WTC11 (cell line): Measurements from ENCODE around the gene PURB. TPM values are rescaled to one million over a fixed set of nuclear protein-coding genes. Genes with fewer than 3 reads are reported as not detected.

Source experiments
- ATAC-seq: fragments of 200-7000 bp; cut with Tn5 transposase; 2 replicates; pipeline ENCODE4 v1.10.0; 2021; ENCODE audit warnings: mild to moderate bottlenecking, moderate library complexity
- CTCF ChIA-PET: fragments of 300-600 bp; sonication (Branson Sonifier 250); formaldehyde crosslinking; loops from one replicate; lab custom pipeline; 2021; ENCODE audit warnings: antibody characterized with exemption; lab: Charles Lee
- POLR2A ChIA-PET: fragments of 350-600 bp; sonication (Branson Sonifier 250); formaldehyde crosslinking; loops from one replicate; lab custom pipeline; 2021; ENCODE audit warnings: antibody characterized with exemption; lab: Charles Lee
- DNase-seq: peaks from one replicate; pipeline ENCODE4 v3.0.0; 2021; ENCODE audit warnings: low spot score
- H3K27ac Mint-ChIP-seq: 2 replicates; pipeline ENCODE4 v1.8.0; 2021; ENCODE audit warnings: mixed read lengths
- H3K27me3 Mint-ChIP-seq: 2 replicates; pipeline ENCODE4 v1.8.0; 2021; ENCODE audit warnings: low read depth, mild to moderate bottlenecking, moderate library complexity, mixed read lengths
- H3K36me3 Mint-ChIP-seq: 2 replicates; pipeline ENCODE4 v1.8.0; 2021; ENCODE audit warnings: mixed read lengths
- H3K4me1 Mint-ChIP-seq: 2 replicates; pipeline ENCODE4 v1.8.0; 2022; ENCODE audit warnings: mixed read lengths
- H3K4me3 Mint-ChIP-seq: 2 replicates; pipeline ENCODE4 v1.8.0; 2021; ENCODE audit warnings: mild to moderate bottlenecking, moderate library complexity, mixed read lengths
- H3K9me3 Mint-ChIP-seq: 2 replicates; pipeline ENCODE4 v1.8.0; 2021; ENCODE audit warnings: mixed read lengths
- ATF6 ChIP-seq: sonication (generic); formaldehyde crosslinking; IDR thresholded peaks from 2 replicates; pipeline ENCODE4 v1.8.1; 2023; ENCODE audit warnings: mild to moderate bottlenecking, missing genetic modification reagents
- ESRRA ChIP-seq: sonication (generic); formaldehyde crosslinking; IDR thresholded peaks from 2 replicates; pipeline ENCODE4 v1.8.1; 2022; ENCODE audit warnings: mild to moderate bottlenecking, missing genetic modification reagents, borderline replicate concordance
- FOXK1 ChIP-seq: sonication (generic); formaldehyde crosslinking; IDR thresholded peaks from 2 replicates; pipeline ENCODE4 v1.8.0; 2022; ENCODE audit warnings: mild to moderate bottlenecking, moderate library complexity, missing genetic modification reagents
- GABPB1 ChIP-seq: sonication (generic); formaldehyde crosslinking; IDR thresholded peaks from 2 replicates; pipeline ENCODE4 v1.8.1; 2023; ENCODE audit warnings: mild to moderate bottlenecking, missing genetic modification reagents
- GTF2I ChIP-seq: fragments of 250-450 bp; sonication (Bioruptor Pico); conservative IDR thresholded peaks from 2 replicates; pipeline ENCODE4 v1.4.0; 2021; ENCODE audit warnings: mild to moderate bottlenecking
- MYBL2 ChIP-seq: sonication (generic); formaldehyde crosslinking; IDR thresholded peaks from 2 replicates; pipeline ENCODE4 v1.8.1; 2023; ENCODE audit warnings: mild to moderate bottlenecking, moderate library complexity, missing genetic modification reagents
- NR2C2 ChIP-seq: sonication (generic); formaldehyde crosslinking; IDR thresholded peaks from 2 replicates; pipeline ENCODE4 v1.8.0; 2022; ENCODE audit warnings: mild to moderate bottlenecking, missing genetic modification reagents
- ZNF425 ChIP-seq: fragments of 250-450 bp; sonication (Bioruptor Pico); conservative IDR thresholded peaks from 2 replicates; pipeline ENCODE4 v1.9.0; 2021; ENCODE audit warnings: mild to moderate bottlenecking
- total RNA-seq: library from RNA; stranded (reverse); gene quantifications from 3 replicates; pipeline ENCODE4 v1.2.3, GENCODE V29; 2021
- TF ChIP-seq, protein P1 (sequence below): fragments of 250-450 bp; sonication (Bioruptor Pico); IDR thresholded peaks from 2 replicates; pipeline ENCODE4 v1.9.0; 2021; ENCODE audit warnings: mild to moderate bottlenecking, borderline replicate concordance
- TF ChIP-seq, protein P2 (sequence below): fragments of 250-450 bp; sonication (Bioruptor Pico); IDR thresholded peaks from 2 replicates; pipeline ENCODE4 v1.9.0; 2021; ENCODE audit warnings: mild to moderate bottlenecking
- TF ChIP-seq, protein P3 (sequence below): sonication (generic); formaldehyde crosslinking; IDR thresholded peaks from 2 replicates; pipeline ENCODE4 v1.8.0; 2022; ENCODE audit warnings: mild to moderate bottlenecking, missing genetic modification reagents
- TF ChIP-seq, protein P4 (sequence below): sonication (generic); formaldehyde crosslinking; conservative IDR thresholded peaks from 2 replicates; pipeline ENCODE4 v1.8.1; 2022; ENCODE audit warnings: mild to moderate bottlenecking, missing genetic modification reagents

PURB gene
- total RNA-seq, 1 experiment from 2014 or later, result 22.1 TPM

- no peak for TF ChIP-seq NR2C2 (CRISPR knock-in tag)
- TF ChIP-seq, protein P1, sequence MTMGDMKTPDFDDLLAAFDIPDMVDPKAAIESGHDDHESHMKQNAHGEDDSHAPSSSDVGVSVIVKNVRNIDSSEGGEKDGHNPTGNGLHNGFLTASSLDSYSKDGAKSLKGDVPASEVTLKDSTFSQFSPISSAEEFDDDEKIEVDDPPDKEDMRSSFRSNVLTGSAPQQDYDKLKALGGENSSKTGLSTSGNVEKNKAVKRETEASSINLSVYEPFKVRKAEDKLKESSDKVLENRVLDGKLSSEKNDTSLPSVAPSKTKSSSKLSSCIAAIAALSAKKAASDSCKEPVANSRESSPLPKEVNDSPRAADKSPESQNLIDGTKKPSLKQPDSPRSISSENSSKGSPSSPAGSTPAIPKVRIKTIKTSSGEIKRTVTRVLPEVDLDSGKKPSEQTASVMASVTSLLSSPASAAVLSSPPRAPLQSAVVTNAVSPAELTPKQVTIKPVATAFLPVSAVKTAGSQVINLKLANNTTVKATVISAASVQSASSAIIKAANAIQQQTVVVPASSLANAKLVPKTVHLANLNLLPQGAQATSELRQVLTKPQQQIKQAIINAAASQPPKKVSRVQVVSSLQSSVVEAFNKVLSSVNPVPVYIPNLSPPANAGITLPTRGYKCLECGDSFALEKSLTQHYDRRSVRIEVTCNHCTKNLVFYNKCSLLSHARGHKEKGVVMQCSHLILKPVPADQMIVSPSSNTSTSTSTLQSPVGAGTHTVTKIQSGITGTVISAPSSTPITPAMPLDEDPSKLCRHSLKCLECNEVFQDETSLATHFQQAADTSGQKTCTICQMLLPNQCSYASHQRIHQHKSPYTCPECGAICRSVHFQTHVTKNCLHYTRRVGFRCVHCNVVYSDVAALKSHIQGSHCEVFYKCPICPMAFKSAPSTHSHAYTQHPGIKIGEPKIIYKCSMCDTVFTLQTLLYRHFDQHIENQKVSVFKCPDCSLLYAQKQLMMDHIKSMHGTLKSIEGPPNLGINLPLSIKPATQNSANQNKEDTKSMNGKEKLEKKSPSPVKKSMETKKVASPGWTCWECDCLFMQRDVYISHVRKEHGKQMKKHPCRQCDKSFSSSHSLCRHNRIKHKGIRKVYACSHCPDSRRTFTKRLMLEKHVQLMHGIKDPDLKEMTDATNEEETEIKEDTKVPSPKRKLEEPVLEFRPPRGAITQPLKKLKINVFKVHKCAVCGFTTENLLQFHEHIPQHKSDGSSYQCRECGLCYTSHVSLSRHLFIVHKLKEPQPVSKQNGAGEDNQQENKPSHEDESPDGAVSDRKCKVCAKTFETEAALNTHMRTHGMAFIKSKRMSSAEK (CRISPR knock-in tag), result no peak
These were observed 12.7 kb upstream of the PURB start (continued) for GRCh38 chr7:44898039-44898438.

DNA sequence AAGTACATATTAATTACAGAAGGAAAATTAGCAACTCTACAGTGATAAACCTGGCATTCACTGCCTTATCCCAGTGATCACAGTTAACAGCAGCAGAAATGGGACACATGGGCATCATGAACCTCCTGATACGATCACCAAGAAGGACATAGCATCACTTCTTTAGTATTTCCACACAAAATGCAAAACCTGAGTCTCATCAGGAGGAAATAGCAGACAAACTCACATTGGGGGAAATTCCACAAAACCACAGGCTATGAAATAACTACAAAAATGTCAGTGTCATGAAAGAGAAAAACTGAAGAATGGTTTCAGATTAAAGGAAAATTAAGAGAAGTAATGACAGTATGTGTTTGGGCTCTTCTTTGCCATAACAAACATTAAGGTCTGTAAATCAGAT lies 12.0 kb upstream of the PURB start:
- ChIA-PET CTCF (no interaction called here), POLR2A (interaction anchor here (1.7 kb wide), 1 partner anchor 49 kb away, joined by 3 read pairs; the partner anchor contains the start of gene H2AZ2)
- no peaks in the 10 kb centered on the region for H3K4me1 Mint-ChIP-seq
- H3K27ac Mint-ChIP-seq, result no peak overlapping the region
- H3K9me3 Mint-ChIP-seq, result peaks cover 8% of the 10 kb centered on the region
- ATAC-seq (no peak), DNase-seq (no peak)
- TF ChIP-seq, protein P2, sequence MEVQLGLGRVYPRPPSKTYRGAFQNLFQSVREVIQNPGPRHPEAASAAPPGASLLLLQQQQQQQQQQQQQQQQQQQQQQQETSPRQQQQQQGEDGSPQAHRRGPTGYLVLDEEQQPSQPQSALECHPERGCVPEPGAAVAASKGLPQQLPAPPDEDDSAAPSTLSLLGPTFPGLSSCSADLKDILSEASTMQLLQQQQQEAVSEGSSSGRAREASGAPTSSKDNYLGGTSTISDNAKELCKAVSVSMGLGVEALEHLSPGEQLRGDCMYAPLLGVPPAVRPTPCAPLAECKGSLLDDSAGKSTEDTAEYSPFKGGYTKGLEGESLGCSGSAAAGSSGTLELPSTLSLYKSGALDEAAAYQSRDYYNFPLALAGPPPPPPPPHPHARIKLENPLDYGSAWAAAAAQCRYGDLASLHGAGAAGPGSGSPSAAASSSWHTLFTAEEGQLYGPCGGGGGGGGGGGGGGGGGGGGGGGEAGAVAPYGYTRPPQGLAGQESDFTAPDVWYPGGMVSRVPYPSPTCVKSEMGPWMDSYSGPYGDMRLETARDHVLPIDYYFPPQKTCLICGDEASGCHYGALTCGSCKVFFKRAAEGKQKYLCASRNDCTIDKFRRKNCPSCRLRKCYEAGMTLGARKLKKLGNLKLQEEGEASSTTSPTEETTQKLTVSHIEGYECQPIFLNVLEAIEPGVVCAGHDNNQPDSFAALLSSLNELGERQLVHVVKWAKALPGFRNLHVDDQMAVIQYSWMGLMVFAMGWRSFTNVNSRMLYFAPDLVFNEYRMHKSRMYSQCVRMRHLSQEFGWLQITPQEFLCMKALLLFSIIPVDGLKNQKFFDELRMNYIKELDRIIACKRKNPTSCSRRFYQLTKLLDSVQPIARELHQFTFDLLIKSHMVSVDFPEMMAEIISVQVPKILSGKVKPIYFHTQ (CRISPR knock-in tag), result no peak
- TF ChIP-seq GTF2I (CRISPR knock-in tag), result no peak
- no peak overlapping the region for H3K4me3 Mint-ChIP-seq
- no peaks in the 10 kb centered on the region for H3K36me3 Mint-ChIP-seq
- 0 out of 2 replicates have a peak, but pooled peaks cover 3% of the 10 kb centered on the region for H3K27me3 Mint-ChIP-seq

DNA sequence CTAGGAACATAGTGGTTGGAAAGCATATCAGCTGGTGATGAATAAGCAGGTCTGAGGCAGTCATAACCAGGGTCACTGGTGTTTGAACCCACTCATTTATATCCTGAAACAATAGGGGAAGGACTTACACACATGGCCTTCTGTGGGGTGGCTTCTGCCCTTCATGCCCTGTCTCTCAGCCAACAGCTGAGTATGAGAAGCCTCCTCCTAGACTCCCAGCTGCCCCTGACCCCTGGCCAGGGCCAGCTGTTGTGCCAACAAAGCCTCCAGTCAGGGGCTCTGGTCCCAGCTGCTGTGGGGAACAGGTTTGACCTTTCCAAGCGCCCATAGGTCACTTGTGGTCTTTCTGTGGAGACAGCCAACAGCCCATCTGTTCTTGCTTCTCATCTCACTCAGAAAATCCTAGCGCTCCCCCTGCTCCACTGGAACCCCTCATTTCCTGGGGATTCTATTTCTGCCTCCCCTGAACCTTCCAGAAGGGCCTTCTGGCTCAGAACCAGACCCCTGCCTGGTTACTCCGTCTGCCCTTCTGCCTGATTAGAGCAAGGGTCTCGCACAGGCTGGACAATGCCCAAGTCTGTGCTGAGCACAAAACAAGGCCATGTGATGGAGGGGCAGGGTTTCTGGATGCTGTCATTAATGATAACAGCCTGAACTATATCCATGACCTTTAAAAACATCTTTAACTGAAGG lies 9.7 kb upstream of the PURB start:
- CTCF ChIA-PET, result interaction anchor here (1.8 kb wide), 1 partner anchor 38 kb away, joined by 6 read pairs; no protein-coding TSS in a partner anchor
- no peak overlapping the region for H3K4me3 Mint-ChIP-seq
- peaks cover 8% of the 10 kb centered on the region for H3K9me3 Mint-ChIP-seq
- DNase-seq (no peak), ATAC-seq (no peak)
- no peaks in the 10 kb centered on the region for H3K36me3 Mint-ChIP-seq
- TF ChIP-seq, protein P3, sequence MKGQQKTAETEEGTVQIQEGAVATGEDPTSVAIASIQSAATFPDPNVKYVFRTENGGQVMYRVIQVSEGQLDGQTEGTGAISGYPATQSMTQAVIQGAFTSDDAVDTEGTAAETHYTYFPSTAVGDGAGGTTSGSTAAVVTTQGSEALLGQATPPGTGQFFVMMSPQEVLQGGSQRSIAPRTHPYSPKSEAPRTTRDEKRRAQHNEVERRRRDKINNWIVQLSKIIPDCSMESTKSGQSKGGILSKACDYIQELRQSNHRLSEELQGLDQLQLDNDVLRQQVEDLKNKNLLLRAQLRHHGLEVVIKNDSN, result no peak
- TF ChIP-seq FOXK1 (CRISPR knock-in tag), result no peak
- TF ChIP-seq MYBL2 (CRISPR knock-in tag), result no peak
- no peak for TF ChIP-seq ESRRA
- TF ChIP-seq ZNF425 (CRISPR knock-in tag), result no peak
- TF ChIP-seq, protein P4, sequence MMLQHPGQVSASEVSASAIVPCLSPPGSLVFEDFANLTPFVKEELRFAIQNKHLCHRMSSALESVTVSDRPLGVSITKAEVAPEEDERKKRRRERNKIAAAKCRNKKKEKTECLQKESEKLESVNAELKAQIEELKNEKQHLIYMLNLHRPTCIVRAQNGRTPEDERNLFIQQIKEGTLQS (CRISPR knock-in tag), result no peak
- TF ChIP-seq ATF6, result no peak
- TF ChIP-seq GABPB1 (CRISPR knock-in tag), result no peak
- POLR2A ChIA-PET, result no interaction called here
- peaks cover 3% of the 10 kb centered on the region for H3K27me3 Mint-ChIP-seq
- no peaks in the 10 kb centered on the region for H3K4me1 Mint-ChIP-seq
- H3K27ac Mint-ChIP-seq, result no peak overlapping the region
